Tibial nerve (tissue), 4 donors: Measurements from ENCODE around the gene BRI3.

Experiments used
- EP300 ChIP-seq, 2 donors: sonication (generic); formaldehyde crosslinking; IDR thresholded peaks; one replicate each; pipeline ENCODE4 v1.6.1; 2017; ENCODE audit warnings: antibody characterized with exemption in 2 of 2, mild to moderate bottlenecking in 1 of 2
- POLR2A ChIP-seq, 2 donors: fragments of 450-650 bp; IDR thresholded peaks; one replicate each; pipeline ENCODE4 v1.6.1; 2017; ENCODE audit warnings: antibody characterized with exemption in 2 of 2, mild to moderate bottlenecking in 2 of 2, moderate library complexity in 2 of 2
- TF ChIP-seq, protein P1 (sequence below), 5 experiments: fragments of 200-600 bp in 3 of 5; fragments of 450-650 bp in 2 of 5; sonication (generic) in 3 of 5; IDR thresholded peaks; one replicate each; pipeline ENCODE4 v1.5.1; 2016 to 2019; ENCODE audit warnings: antibody characterized with exemption in 5 of 5, mild to moderate bottlenecking in 3 of 5, moderate library complexity in 2 of 5

GRCh38 chr7:98330926-98331529 is 49.5 kb downstream of the BRI3 start:
- TF ChIP-seq, protein P1, sequence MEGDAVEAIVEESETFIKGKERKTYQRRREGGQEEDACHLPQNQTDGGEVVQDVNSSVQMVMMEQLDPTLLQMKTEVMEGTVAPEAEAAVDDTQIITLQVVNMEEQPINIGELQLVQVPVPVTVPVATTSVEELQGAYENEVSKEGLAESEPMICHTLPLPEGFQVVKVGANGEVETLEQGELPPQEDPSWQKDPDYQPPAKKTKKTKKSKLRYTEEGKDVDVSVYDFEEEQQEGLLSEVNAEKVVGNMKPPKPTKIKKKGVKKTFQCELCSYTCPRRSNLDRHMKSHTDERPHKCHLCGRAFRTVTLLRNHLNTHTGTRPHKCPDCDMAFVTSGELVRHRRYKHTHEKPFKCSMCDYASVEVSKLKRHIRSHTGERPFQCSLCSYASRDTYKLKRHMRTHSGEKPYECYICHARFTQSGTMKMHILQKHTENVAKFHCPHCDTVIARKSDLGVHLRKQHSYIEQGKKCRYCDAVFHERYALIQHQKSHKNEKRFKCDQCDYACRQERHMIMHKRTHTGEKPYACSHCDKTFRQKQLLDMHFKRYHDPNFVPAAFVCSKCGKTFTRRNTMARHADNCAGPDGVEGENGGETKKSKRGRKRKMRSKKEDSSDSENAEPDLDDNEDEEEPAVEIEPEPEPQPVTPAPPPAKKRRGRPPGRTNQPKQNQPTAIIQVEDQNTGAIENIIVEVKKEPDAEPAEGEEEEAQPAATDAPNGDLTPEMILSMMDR (IDR thresholded peaks at IDR 0.05), result no peak
- TF ChIP-seq EP300 (IDR thresholded peaks at IDR 0.05) (no peak), POLR2A (IDR thresholded peaks at IDR 0.05) (no peak)
